GM21786 (cell line): ENCODE data around the gene MFAP1.
"Not testable (repeated sequence)": the region's sequence is repeated elsewhere in the genome, so short reads cannot be mapped to it uniquely, and the experiment has no call there.

ENCODE experiments used
- ATAC-seq: cut with Tn5 transposase; IDR thresholded peaks from one replicate; pipeline ENCODE4 v1.9.1; 2021; ENCODE audit not compliant: unreplicated experiment

The MFAP1 gene, protein sequence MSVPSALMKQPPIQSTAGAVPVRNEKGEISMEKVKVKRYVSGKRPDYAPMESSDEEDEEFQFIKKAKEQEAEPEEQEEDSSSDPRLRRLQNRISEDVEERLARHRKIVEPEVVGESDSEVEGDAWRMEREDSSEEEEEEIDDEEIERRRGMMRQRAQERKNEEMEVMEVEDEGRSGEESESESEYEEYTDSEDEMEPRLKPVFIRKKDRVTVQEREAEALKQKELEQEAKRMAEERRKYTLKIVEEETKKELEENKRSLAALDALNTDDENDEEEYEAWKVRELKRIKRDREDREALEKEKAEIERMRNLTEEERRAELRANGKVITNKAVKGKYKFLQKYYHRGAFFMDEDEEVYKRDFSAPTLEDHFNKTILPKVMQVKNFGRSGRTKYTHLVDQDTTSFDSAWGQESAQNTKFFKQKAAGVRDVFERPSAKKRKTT

DNA sequence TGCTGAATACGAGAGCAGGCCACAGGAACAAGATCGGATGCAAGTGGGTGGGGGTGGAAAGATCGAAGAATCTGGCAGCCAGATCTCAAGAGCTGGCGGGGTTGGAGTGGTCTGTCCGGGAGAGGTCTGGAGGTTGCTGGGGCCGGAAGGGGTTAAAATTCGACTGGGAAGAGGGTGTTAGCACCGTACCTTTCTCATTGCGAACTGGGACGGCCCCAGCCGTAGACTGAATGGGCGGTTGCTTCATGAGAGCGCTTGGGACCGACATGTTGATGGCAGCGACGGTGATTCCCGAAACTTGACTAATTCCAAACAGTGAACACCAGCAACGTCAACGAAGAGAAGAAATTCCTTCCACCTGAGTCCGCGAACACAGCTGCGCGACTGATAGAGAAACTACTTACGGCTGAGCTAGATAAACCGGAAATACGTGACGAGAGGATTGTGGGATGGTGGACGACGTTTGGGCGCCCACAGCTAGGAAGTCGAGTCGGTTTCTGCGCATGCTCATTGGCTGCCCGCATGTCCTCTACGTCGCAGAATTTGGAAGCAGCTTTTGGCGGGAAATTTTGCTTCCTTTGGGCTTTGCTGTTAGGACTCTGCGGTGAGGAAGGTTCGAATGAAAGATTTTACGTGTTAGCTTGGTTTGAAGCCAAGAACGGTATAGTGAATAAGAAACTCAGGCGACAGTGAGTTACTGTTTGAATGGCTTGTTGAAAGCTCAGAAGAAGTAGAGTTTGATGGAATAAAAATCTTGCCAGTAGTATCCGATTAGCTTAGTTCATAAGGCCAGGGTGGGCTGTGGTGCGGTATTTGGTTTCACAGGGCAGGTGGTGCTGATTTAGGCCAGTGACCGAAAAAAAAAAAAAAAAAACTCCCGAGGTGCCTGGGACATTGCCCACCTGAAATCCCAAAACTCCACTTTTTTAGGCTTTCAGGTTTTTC, at the start of gene MFAP1:
Gene MFAP1 (minus strand): TSS at position 389 of the 945 bp plus-strand sequence. CDS start 121 bp downstream, at position 268.
- no peak for ATAC-seq

DNA sequence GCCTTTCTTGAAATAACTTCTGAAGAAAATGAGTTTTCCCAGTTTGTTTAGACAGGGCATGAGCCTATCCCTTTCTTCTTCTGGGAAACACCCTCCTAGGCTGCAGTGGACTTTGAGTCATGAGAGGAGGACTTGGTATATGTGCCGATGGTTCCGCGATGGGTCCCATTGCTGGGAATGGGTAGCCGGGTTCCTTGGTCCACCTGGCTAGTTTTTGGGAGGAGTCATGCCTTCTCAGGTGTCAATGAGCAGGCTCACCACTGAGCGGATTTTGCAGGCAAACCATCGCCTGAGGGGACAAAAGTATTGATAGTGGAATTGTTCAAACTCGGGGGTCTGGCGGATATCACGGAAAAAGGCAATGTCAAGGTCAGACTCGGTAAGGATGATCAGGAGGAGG, 49.2 kb upstream of the MFAP1 start:
- ATAC-seq, result no peak

DNA sequence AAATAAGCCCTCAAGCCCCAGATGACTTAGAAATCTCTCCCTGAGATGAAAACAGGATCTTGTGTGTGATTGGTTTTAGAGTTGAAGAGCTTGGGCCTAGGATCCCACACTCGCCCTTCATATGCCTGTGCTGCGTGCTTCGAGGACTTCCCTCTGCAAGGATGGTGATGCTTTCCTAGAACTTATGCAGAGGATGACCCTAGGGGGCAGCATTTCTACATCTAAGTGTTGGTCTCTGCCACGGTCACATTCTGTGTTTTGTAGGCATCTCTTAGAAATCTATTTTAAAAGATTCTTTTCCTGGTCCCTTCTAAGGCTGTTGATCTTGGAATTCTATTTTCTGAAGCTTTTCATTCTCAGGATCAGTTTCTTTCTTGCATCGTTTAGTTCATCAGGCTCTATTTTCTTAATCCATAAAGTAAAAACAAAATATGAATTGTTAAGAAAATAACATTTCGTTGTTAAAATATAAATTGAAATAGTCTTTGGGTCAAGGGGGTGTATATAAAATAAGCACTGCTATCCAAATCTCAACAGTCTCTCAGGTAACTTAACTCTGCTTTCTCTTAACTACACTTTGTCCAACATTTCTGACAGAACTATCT, 48.0 kb upstream of the MFAP1 start:
- no peak for ATAC-seq

DNA sequence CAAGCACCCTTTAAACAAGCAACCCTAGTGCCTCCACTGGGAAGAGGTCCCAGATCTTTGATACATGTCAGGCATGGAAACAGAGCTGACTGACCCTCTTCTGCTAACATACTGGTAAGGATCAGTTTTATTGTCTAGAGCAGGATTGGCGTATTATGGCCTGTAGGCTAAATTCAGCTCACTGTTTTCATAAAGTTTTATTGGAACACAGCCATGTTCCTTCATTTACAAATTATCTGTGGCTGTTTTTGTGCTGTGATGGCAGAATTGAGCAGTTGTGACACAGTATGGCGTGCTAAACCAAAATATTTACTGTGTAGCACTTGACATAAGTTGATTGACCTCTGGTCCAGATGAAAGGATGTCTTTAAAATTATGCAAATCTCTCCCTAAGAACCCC, 47.3 kb upstream of the MFAP1 start:
- no peak for ATAC-seq

DNA sequence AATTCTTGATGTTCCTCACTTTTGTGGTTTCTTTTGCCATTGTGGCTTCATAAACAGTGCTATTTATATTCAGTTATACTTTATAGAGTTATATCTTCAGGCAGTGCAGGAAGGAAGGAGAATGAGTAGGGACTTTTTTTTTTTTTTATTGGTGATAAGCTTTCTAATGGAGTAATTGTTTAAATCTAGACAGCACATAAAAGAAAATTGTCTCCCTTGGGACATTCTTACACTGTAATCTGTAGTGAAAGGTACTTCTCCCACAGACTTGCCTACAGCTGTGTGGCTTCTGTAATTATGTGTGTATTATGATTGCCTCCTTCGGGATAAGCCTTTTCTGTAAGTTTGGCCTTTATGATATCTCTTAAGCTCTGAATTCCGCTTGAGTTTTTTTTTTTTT, 43.9 kb upstream of the MFAP1 start:
- ATAC-seq, result no peak

DNA sequence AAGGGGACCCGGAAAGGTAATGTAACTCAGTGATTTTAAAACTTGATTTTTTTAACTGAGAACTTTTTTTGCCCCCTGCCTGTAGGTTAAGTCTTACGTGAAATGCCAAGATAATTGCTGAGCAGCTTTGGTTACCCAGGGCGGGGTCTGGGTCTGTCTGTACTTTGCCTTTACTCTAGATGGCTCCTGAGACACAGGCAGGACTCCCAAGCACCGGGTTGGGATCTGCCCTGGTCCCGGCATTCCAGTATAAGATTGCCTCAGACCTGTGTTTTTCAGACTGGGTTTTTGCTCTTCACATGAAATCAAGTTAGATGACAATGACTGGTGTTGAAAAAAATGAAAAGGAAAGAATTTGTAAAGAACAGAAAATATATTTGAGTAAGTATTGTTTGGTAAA, 42.6 kb upstream of the MFAP1 start:
- ATAC-seq, result no peak

DNA sequence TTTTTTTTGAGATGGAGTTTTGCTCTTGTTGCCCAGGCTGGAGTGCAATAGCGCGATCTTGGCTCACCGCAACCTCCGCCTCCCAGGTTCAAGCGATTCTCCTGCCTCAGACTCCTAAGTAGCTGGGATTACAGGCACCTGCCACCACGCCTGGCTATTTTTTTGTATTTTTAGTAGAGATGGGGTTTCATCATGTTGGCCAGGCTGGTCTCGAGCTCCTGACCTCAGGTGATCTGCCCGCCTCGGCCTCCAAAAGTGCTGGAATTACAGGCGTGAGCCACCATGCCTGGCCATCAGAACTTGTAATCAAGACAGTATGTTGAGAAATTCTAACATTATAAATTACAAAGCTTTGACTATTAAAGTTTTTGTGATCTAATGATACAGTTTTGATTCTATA, 42.1 kb upstream of the MFAP1 start:
- ATAC-seq, result not testable (repeated sequence)

DNA sequence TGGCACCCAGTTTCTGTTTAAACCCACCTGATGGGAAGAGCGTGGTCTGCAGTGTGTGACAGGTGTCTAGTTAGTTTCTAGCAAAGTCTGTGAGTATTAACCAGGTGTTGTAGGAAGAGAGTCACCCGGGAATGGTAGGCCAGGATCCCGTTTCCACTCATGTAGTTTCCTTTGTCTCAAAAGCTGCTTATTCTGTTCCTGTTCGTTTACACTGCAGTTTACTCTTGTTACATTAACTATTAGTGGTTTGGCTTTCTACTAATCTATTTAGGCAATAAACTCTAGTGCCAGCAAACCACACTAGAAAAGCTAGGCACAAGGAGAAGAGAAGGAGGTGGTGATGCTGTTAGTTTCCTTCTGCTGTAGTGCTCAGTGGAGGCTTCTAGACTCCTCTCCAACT, 35.1 kb upstream of the MFAP1 start:
- no peak for ATAC-seq

DNA sequence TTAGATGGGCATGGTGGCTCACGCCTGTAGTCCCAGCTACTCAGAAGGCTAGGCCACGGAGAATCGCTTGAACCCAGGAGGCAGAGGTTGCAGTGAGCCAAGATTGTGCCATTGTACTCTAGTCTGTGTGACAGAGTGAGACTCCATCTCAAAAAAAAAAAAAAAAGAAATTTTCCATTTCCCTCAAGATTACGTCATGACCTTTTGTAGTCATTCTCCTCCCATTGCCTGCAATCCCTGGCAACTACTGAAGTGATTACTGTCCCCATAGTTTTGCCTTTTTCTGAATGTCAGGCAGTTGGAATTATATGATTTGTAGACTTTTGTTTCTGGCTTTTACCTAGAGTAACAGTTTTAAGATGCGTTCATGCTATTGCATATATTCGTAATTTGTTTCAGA, 30.3 kb upstream of the MFAP1 start:
- no peak for ATAC-seq

DNA sequence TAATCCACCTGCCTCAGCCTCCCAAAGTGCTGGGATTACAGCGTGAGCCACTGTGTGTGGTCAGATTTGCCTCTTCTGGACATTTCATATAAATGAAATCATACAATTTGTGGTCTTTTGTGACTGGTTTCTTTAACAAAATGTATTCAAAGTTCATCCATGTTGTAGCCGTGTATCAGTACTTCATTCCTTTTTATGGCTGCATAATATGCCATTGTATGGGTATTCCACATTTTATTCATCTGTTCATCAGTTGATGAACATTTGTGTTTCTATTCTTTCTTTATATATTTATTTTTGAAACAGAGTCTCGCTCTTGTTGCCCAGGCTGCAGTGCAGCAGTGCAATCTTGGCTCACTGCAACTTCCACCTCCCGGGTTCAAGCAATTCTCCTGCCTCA, 28.1 kb upstream of the MFAP1 start:
- ATAC-seq, result no peak

DNA sequence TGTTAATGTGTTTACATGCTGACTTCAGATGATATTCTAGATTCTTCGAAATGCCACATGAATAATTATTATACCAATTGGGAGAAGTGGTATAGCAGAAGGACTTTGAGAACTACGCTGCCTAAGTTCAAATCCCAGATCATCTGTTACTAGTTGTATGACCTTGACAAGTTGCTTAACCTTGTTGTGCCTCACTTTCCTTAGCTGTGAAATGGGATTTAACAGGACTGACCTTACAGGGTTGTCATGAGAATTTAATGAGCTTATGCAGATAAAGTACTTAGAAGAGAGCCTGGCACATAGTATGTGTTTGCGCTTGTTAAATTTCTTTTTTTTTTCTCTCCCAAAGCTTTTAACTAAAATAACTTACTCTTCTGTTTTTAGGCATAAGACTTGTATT, 26.8 kb upstream of the MFAP1 start:
- no peak for ATAC-seq

DNA sequence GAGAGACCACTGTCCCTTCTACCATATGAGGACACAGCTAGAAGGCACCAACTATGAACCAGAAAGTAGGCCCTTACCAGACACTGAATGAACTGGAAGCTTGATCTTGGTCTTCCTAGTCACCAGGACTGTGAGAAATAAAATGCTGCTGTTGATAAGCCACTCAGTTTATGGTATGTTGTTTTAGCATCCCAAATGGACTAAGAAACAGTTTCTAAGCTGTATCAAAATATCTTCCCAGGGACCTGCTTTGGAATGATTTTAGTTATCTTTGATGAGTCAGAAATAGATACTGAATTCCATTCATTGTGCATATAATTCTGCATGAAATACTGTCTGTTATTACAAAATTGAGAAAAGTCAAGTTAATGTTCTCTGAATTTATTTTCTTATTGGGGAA, 20.9 kb upstream of the MFAP1 start:
- ATAC-seq, result no peak

DNA sequence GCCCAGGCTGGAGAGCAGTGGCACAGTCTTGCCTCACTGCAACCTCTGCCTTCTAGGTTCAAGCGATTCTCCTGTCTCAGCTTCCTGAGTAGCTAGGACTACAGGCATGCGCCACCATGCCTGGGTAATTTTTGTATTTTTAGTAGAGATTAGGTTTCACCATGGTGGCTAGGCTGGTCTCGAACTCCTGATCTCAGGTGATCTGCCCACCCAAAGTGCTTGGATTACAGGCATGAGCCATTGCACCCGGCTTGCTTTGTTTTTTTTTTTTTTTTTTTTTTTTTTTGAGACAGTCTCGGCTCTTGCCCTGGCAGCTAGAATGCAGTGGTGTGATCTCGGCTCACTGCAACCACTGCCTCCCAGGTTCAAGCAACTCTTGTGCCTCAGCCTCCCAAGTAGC, 8.0 kb upstream of the MFAP1 start:
- not testable (repeated sequence) for ATAC-seq

DNA sequence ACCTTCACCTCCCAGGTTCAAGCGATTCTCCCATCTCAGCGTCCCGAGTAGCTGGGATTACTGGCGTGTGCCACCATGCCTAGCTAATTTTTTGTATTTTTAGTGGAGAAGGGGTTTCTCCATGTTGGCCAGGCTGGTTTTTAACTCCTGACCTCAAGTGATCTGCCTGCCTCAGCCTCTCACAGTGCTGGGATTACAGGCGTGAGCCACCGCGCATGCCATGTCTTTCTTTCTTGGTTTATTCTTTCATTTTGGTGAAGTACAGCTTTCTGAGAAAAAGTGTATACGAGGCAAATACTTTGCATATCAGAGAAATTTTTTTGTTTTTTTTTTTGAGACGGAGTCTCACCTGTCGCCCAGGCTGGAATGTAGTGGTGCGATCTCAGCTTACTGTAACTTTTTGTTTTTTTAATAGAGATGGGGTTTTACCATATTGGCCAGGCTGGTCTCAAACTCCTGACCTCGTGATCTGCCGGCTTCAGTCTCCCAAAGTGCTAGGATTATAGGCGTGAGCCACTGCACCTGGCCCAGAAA, 7.1 kb upstream of the MFAP1 start:
- ATAC-seq, result not testable (repeated sequence)

DNA sequence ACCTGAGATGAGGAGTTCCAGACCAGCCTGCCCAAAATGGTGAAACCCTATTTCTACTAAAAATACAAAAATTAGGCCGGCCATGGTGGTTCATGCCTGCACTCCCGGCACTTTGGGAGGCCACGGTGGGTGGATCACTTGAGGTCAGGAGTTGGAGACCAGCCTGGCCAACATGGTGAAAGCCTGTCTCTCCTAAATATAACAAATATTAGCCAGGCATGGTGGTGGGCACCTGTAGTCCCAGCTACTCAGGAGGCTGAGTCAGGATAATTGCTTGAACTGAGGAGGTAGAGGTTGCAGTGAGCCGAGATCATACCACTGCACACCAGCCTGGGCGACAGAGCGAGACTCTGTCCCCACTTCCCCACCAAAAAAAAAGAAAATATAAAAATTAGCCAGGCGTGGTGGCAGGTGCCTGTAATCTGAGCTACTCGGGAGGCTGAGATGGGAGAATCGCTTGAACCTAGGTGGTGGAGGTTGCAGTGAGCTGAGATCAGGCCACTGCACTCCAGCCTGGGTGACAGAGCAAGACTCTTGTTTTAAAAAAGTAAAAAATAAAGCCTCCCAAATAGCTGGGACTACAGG, 6.3 kb upstream of the MFAP1 start:
- not testable (repeated sequence) for ATAC-seq

DNA sequence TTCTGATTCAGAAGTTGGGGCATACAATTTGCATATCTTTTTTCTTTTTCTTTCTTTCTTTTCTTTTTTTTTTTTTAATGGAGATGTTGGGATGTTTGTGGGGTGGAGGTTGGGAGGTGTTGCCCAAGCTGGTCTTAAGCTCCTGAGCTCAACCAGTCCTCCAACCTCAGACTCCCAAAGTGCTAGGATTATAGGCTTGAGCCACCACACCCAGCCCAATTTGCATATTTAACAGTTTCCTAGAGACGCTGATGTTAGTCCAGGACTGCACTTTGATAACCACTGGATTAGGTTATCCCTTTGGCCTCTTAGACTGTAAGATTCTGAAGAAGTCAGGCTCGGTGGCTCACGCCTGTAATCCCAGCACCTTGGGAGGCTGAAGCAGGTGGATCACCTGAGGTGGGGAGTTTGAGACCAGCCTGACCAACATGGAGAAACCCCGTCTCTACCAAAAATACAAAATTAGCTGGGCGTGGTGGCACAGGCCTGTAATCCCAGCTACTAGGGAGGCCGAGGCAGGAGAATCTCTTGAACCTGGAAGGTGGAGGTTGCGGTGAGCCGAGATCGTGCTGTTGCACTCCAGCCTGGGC, 5.6 kb upstream of the MFAP1 start:
- not testable (repeated sequence) for ATAC-seq

DNA sequence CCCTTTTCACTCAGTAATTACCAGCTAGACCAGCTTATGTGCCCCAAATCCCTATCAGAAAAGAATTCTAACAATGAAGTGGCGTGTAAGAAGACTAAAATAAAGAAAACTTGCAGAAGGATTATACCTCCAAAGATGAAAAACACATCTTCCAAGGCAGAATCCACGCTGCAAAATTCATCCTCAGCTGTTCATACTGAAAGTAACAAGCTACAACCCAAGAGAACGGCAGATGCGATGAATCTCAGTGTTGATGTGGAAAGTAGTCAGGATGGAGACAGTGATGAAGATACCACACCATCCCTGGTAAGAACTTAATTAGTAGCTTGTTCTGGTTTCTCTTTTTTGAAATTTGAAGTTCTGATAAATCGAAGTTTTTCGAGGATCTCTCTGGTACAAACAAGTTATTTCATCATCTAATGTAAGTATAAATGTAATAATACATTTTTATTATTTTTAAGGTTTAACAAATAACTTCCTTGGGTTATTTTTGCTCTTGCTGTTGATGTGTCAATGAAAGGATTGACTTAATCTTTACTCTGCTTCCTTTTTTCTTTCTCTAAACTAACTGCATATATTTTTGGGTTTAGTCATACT, 3.7 kb upstream of the MFAP1 start:
- ATAC-seq, result no peak

DNA sequence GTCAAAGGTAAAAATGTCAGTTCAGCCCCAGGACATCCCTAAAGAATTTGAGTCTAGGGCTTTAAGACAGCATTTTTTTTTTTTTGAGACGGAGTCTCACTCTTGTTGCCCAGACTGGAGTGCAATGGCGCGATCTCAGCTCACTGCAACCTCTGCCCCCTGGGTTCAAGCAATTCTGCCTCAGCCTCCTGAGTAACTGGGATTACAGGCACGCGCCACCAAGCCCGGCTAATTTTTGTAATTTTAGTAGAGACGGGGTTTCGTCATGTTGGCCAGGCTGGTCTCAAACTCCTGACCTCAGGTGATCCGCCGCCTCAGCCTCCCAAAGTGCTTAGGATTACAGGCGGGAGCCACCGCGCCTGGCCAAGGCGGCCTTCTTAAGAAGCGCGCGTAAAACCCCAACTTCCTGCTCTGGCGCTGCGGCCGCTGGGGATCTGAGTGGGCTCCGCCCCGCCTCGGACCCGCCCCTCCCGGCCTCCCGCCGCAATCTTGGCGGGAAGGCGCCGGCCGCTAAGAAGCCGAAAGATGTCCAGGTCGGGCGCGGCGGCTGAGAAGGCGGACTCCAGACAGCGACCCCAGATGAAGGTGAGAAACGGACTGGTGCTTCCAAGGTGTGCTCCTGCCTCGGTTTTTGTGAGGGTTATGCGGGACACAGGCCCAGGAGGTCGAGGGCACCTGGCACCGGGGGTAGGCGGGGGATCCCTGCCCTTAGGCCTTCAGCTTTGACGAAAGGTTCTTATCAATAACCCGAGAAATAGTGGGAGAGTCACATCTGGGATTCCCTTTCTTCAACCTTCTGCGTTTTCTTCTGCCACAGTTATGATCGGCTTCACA, 2.2 kb upstream of the MFAP1 start, which contains the start of gene WDR76:
Gene WDR76 (plus strand): TSS at position 495 of the 834 bp plus-strand sequence. CDS start 31 bp downstream, at position 526.
- peak; percentile 51 for ATAC-seq

DNA sequence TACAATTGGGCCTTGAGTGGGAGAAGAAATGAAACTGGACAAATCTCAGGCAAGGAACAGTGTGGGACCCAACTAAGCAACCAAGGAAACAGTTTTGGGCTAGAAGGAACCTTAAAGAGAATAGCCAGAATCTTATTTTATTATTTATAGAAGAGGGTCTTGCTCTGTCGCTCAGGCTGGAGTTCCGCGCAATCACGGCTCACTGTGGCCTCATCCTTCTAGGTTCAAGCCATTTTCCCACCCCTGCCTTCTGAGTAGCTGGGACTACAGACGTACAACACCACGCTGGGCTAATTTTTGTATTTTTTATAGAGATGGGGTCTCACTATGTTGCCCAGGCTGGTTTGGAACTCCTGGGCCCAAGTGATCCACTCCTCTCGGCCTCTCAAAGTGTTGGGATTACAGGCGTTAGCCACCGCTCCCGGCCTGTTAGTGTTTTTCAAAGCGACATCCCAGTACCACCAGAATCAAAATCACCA, 1.6 kb upstream of the MFAP1 start:
- no peak for ATAC-seq
